Parathyroid adenoma (tissue), 2 donors: Measurements from ENCODE around the gene DBX1.

Experiments used
- H2AFZ ChIP-seq: fragments of 300-600 bp; sonication (generic); one replicate; pipeline ENCODE4 v1.7.0; 2017; ENCODE audit warnings: antibody characterized with exemption, mild to moderate bottlenecking
- H3K27ac ChIP-seq: fragments of 300-600 bp; sonication (generic); one replicate; pipeline ENCODE4 v1.7.0; 2017
- H3K27me3 ChIP-seq: fragments of 300-600 bp; sonication (generic); one replicate; pipeline ENCODE4 v1.7.0; 2017; ENCODE audit warnings: low read length; ENCODE audit not compliant: control insufficient read depth, insufficient read depth
- H3K36me3 ChIP-seq: fragments of 300-600 bp; sonication (generic); one replicate; pipeline ENCODE4 v1.7.0; 2017; ENCODE audit warnings: low read length; ENCODE audit not compliant: control insufficient read depth, insufficient read depth
- H3K4me1 ChIP-seq: fragments of 300-600 bp; sonication (generic); one replicate; pipeline ENCODE4 v1.7.0; 2017; ENCODE audit warnings: control low read depth
- H3K4me2 ChIP-seq: fragments of 300-600 bp; sonication (generic); one replicate; pipeline ENCODE4 v1.7.0; 2017; ENCODE audit warnings: low read length
- H3K4me3 ChIP-seq: fragments of 300-600 bp; sonication (generic); one replicate; pipeline ENCODE4 v1.7.0; 2017; ENCODE audit warnings: low read depth, low read length
- H3K79me2 ChIP-seq: fragments of 300-600 bp; sonication (generic); one replicate; pipeline ENCODE4 v1.7.0; 2017; ENCODE audit warnings: control low read depth
- H3K9ac ChIP-seq: fragments of 300-600 bp; sonication (generic); one replicate; pipeline ENCODE4 v1.7.0; 2017; ENCODE audit warnings: mild to moderate bottlenecking
- H3K9me3 ChIP-seq: fragments of 300-600 bp; sonication (generic); one replicate; pipeline ENCODE4 v1.7.0; 2017; ENCODE audit warnings: low read length; ENCODE audit not compliant: control insufficient read depth
- TF ChIP-seq, protein P1 (sequence below): fragments of 300-600 bp; sonication (generic); IDR thresholded peaks from one replicate; pipeline ENCODE4 v1.7.0; 2017; ENCODE audit warnings: antibody characterized with exemption, mild to moderate bottlenecking
- donor health status: primary hyperparathyroidism.

The DBX1 gene

DNA sequence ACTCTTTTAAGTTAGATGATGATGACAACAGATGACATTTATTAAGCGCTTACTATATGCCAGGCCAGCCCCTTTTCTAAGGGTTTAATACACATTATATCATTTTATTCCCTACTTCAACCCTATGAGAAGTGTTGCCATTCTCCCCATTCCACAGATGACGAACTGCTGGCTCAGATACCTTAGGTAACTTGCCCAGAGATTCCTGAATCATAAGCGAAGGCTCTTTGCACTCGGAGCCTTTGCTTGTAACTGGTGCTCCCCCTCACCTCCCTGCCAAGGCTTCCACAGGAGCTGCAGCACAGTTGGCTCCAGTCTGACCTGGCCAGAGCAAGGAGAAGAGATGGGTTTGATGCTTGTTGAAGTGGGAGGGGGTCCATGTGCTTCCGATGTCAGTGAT lies 43.0 kb downstream of the DBX1 start:
- Histone ChIP-seq H3K27me3 (no peaks in the 10 kb centered on the region), H3K9ac (no peak overlapping the region), H3K4me2 (no peak overlapping the region), H3K27ac (no peak overlapping the region), H3K4me1 (no peaks in the 10 kb centered on the region), H3K79me2 (no peaks in the 10 kb centered on the region), H3K9me3 (no peaks in the 10 kb centered on the region), H3K4me3 (no peak overlapping the region), H3K36me3 (no peaks in the 10 kb centered on the region), H2AFZ (no peak overlapping the region)
- TF ChIP-seq, protein P1, sequence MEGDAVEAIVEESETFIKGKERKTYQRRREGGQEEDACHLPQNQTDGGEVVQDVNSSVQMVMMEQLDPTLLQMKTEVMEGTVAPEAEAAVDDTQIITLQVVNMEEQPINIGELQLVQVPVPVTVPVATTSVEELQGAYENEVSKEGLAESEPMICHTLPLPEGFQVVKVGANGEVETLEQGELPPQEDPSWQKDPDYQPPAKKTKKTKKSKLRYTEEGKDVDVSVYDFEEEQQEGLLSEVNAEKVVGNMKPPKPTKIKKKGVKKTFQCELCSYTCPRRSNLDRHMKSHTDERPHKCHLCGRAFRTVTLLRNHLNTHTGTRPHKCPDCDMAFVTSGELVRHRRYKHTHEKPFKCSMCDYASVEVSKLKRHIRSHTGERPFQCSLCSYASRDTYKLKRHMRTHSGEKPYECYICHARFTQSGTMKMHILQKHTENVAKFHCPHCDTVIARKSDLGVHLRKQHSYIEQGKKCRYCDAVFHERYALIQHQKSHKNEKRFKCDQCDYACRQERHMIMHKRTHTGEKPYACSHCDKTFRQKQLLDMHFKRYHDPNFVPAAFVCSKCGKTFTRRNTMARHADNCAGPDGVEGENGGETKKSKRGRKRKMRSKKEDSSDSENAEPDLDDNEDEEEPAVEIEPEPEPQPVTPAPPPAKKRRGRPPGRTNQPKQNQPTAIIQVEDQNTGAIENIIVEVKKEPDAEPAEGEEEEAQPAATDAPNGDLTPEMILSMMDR: no peak

DNA sequence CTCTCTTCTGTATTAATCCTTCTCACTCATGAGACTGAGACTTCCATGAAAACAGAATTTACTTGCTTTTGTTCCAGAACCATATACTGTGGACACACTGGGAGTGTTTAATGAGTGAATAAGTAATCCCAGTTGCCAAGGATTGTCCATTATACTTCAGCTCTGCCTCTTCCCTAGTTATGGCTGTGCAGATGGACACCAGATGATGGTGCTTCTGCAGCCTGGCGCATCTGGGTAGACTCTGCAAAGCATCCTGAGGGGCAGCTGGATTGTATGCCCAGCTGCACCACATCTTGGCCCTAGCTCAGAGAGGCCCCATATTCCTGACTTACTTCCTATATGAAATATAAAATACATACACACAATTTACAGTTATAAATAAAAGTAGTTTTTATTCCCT lies 43.5 kb downstream of the DBX1 start:
- H3K36me3 ChIP-seq: no peaks in the 10 kb centered on the region
- H3K9ac ChIP-seq: no peak overlapping the region
- H3K9me3 ChIP-seq: no peaks in the 10 kb centered on the region
- no peak overlapping the region for H3K4me3 ChIP-seq
- H3K4me2 ChIP-seq: no peak overlapping the region
- H3K27me3 ChIP-seq: no peaks in the 10 kb centered on the region
- no peak overlapping the region for H2AFZ ChIP-seq
- no peaks in the 10 kb centered on the region for H3K4me1 ChIP-seq
- TF ChIP-seq, protein P1: no peak
- H3K79me2 ChIP-seq: no peaks in the 10 kb centered on the region
- H3K27ac ChIP-seq: no peak overlapping the region

DNA sequence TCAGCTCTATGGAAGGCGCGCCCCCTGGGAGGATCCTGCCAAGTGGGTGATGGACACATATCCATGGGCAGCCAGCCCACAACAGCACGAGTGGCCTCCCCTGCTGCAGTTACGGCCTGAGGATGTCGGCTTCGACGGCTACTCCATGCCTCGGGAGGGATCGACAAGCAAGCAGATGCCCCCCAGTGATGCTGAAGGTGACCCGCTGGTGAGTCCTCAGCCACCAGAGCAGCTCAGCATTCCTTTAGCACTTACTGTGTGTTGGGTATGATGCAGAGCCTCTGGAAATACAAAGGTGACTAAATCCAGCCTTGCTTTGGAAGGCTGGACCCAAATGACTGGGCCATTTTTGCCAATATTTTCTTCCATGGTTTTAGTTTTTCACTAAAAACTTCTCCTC lies 45.7 kb downstream of the DBX1 start:
- no peaks in the 10 kb centered on the region for H3K4me1 ChIP-seq
- no peak overlapping the region for H3K27ac ChIP-seq
- H3K79me2 ChIP-seq: no peaks in the 10 kb centered on the region
- H3K9ac ChIP-seq: no peak overlapping the region
- H3K4me2 ChIP-seq: no peak overlapping the region
- H3K4me3 ChIP-seq: no peak overlapping the region
- TF ChIP-seq, protein P1: no peak
- no peaks in the 10 kb centered on the region for H3K27me3 ChIP-seq
- H3K9me3 ChIP-seq: no peaks in the 10 kb centered on the region
- no peaks in the 10 kb centered on the region for H3K36me3 ChIP-seq
- no peak overlapping the region for H2AFZ ChIP-seq

DNA sequence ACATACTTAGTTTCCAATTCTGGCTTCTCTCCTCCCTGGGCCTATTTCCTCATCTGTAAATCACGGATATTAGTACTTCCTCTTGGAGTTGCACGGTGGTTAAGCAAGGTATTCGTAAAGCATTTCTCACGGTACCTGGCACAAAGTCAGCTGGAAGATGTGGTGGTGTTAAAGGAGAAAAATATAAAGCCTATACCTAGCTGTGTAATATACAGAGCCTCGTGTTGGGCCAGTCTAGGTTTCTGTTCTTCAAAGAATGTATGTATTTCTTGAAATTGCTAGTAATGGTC lies 47.2 kb downstream of the DBX1 start:
- Histone ChIP-seq H3K79me2 (no peaks in the 10 kb centered on the region), H3K4me3 (no peak overlapping the region), H3K36me3 (no peaks in the 10 kb centered on the region), H3K9ac (no peak overlapping the region), H3K9me3 (no peaks in the 10 kb centered on the region), H2AFZ (no peak overlapping the region), H3K27me3 (no peaks in the 10 kb centered on the region), H3K4me2 (no peak overlapping the region), H3K4me1 (no peaks in the 10 kb centered on the region), H3K27ac (no peak overlapping the region)
- TF ChIP-seq, protein P1: no peak

DNA sequence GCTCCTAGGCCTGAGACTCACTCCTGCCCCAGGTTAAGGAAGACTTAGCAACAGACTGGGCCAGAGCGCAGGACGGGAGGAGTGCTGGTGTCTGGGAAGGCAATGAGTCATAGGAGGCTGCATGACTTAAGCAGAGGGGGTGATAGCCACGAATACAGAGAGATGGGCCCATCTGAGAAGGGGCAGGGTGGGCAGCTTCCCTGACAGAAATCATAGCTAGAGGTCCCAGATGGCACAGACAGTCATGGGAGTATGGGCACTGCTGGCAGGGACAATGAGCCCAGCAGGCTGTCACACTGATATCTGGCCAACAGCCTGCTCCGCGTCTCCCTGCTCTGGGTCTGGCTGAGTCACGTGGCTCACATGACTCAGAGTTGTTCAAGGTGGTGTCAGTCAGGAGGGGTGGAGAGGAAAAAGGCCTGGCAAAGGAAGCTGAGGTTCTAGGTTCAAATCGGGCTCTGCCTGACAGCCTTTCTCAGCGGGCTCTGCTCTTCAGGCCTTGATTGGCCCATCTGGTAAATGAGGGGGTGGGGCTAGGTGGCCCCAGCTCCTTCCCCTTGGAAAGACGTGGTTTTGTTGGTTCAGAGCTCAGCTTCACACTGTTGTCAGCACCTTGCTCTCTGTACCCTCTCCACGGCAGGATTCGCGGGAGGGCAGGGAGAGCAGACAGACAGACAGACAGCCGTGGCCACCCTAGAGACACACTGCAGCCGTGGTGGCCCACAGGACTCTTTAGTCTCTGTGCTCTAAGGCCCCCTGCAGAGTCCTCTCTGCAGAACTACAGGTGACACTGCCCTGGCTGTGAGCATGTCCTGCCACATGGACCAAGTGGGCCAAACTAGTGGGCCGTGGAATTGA lies 47.8 kb downstream of the DBX1 start:
- H3K36me3 ChIP-seq: no peaks in the 10 kb centered on the region
- H3K27ac ChIP-seq: no peak overlapping the region
- no peaks in the 10 kb centered on the region for H3K79me2 ChIP-seq
- no peaks in the 10 kb centered on the region for H3K27me3 ChIP-seq
- TF ChIP-seq, protein P1: no peak
- no peaks in the 10 kb centered on the region for H3K4me1 ChIP-seq
- H3K4me3 ChIP-seq: no peak overlapping the region
- no peak overlapping the region for H3K9ac ChIP-seq
- H2AFZ ChIP-seq: no peak overlapping the region
- H3K9me3 ChIP-seq: no peaks in the 10 kb centered on the region
- no peak overlapping the region for H3K4me2 ChIP-seq
